ENCODE data around the gene SCGB1A1.
"Not testable (repeated sequence)": the region's sequence is repeated elsewhere in the genome, so short reads cannot be mapped to it uniquely, and the experiment has no call there.

SCGB1A1 gene

DNA sequence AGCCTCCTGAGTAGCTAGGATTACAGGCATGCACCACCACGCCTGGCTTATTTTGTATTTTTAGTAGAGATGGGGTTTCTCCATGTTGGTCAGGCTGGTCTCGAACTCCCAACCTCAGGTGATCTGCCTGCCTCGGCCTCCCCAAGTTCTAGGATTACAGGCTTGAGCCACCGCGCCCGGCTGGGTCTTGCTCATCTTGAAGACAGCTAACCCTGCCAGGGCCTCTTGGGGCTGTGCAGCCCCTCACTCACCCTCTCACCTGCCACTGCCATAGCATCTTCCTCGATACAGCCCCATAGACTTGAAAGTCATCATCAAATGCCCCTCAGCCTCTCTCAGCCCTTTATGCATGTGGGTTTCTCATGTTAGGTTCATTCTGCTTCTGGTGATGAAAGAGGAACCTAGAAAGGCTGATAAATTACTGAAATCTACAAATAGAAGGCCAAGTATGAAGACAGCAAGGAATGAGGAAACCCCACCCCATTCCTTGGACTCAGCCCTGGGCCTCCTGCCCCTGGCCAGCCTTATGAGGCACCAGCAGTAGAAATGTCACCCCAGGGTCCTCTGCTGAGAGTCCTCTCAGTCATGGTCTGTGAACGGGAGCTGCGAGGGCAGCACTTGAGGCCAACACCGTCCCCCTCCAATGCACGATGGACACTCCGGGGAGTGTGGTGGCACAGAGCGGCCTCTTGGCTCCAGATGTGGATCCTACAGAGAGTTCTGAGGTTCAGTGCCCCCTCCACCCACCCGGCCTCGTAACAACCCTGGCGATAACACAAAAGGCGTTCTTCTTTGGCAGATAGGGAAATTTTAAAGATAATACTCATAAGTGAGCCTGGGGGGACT is 24.8 kb downstream of the SCGB1A1 start:
- peaks cover 20% of the 10 kb centered on the region for H3K4me1 Mint-ChIP-seq
- H3K4me3 Mint-ChIP-seq, result peak overlapping the region; percentile 90
- H3K27me3 Mint-ChIP-seq, result peaks cover 7% of the 10 kb centered on the region
- peak overlapping the region; percentile 94 for H3K27ac Mint-ChIP-seq
- peaks cover 1% of the 10 kb centered on the region for H3K36me3 Mint-ChIP-seq
- no peaks in the 10 kb centered on the region for H3K9me3 Mint-ChIP-seq
- ATAC-seq (ENCODE audit: low read depth) (peak; percentile 31), DNase-seq (ENCODE audit: low spot score in 2 of 2) (peak in 1 of 2 donors; percentile 28)

DNA sequence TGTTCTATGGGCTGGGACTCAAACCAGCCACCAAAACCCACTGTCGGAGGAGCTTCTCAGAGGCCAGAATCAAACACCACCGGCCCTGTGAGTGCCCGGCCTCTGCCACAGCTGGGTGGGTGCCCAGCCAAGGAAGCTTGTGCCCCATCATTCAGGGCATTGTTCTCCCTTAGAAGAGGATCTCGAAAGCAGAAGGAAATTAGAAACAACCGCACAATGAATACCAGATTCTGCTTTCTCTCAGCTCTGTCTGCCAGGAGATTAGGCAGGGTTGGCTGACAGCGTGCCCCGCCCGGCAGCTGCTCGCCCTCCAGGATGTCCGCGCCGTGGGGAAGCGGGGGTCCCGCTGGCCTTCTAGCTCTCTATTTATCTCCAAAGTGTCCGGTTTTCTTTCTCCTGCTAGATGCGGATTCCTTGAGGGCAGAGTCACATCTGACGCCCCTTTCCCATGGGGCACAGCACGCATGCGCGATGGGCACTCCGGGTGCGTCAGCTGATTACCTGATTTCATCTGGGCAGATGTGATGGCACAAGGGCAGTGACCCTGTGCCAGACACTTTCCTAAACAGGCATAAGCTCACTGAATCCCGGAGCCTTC is 25.5 kb downstream of the SCGB1A1 start:
- Mint-ChIP-seq H3K27ac (peak overlapping the region; percentile 94), H3K4me3 (peak overlapping the region; percentile 90), H3K36me3 (peaks cover 1% of the 10 kb centered on the region), H3K4me1 (peaks cover 20% of the 10 kb centered on the region), H3K9me3 (no peaks in the 10 kb centered on the region), H3K27me3 (peaks cover 7% of the 10 kb centered on the region)
- peak; percentile 64 to 66 for DNase-seq (ENCODE audit: low spot score in 2 of 2)
- peak; percentile 96 for ATAC-seq (ENCODE audit: low read depth)

DNA sequence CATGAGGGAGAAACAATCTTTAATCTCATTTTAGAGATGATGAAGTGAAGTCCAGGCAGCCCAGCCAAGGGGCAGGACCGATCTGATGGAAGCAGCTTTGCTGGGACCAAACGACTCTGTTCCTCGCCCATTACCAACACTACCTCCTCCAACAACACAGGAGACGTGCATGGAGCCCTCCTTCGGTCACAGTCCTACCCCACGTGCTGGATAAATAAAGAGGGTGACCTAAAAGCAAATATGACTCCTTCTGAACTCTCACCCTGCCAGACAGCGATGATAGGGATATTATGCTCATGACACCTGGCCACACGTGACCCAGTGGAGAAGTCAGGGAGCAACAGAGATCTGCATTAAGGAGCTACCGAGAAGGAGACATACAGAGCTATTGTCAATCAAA is 26.0 kb downstream of the SCGB1A1 start:
- Mint-ChIP-seq H3K9me3 (no peaks in the 10 kb centered on the region), H3K27ac (peak overlapping the region; percentile 94), H3K36me3 (peaks cover 1% of the 10 kb centered on the region), H3K4me3 (peak overlapping the region; percentile 90), H3K27me3 (peaks cover 7% of the 10 kb centered on the region), H3K4me1 (peaks cover 20% of the 10 kb centered on the region)
- ATAC-seq (ENCODE audit: low read depth) (no peak), DNase-seq (ENCODE audit: low spot score in 2 of 2) (no peak)

DNA sequence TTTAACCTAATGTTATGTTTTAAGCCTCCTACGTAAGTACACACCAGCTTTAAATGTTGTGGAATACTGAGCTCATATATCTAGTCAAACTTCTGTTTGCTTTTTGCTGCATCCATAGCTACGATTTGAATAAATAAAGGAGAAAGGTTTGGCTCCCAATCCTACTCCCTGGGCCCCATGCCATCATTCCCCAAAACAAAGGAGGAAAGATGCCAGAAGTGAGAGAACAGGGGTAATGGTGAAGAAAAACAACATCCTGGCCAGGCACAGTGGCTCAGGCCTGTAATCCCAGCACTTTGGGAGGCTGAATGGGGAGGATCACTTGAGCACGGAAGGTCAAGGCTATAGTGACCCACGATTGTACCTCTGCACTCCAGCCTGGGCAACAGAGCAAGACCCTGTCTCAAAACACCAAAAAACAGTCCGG is 26.5 kb downstream of the SCGB1A1 start:
- H3K36me3 Mint-ChIP-seq, result peaks cover 1% of the 10 kb centered on the region
- peaks cover 18% of the 10 kb centered on the region for H3K4me1 Mint-ChIP-seq
- no peak overlapping the region for H3K4me3 Mint-ChIP-seq
- H3K27ac Mint-ChIP-seq, result no peak overlapping the region
- H3K9me3 Mint-ChIP-seq, result no peaks in the 10 kb centered on the region
- ATAC-seq (ENCODE audit: low read depth) (no peak), DNase-seq (ENCODE audit: low spot score in 2 of 2) (no peak)
- H3K27me3 Mint-ChIP-seq, result peaks cover 7% of the 10 kb centered on the region

DNA sequence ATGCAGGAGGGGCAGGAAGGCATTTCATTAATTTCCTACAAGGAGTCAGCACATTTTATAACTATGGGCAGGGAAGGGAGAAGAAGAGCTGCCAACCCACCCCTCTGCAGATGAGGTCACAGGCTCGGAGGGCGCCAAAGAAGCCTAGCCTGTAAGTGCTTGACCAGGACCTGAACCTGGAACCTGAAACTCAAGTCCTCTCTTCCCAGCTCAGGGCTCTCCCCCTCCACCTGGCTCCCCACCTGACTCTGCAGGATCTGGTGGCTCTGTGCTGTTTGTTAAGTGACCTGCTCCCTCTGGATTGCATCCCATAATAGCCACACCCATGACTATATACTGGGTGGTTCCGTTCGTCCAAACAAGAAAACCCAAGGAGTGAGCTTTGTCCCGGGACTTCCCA is 27.3 kb downstream of the SCGB1A1 start:
- no peak for DNase-seq (ENCODE audit: low spot score in 2 of 2)
- H3K27me3 Mint-ChIP-seq, result peaks cover 7% of the 10 kb centered on the region
- H3K27ac Mint-ChIP-seq, result no peak overlapping the region

DNA sequence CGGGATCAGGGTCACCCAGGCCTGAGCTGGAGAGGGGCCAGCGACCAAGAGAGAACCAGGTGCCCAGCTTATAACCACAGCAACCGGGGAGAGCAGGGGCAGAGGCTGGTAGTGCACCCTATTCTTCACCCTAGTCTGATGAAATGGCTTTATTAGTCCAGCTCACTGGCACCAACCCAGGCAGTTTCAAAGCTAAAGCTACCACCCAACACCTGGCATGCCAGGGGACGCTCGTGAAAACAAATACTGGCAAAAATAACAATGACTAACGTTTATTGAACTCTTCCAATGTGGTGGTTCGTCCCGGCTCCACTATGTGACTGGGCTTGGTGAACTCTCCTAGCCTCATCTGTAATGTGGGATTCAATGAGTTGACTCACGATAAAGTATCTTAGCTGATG is 30.6 kb downstream of the SCGB1A1 start:
- Mint-ChIP-seq H3K27me3 (peaks cover 7% of the 10 kb centered on the region), H3K36me3 (no peaks in the 10 kb centered on the region), H3K4me1 (peaks cover 8% of the 10 kb centered on the region), H3K4me3 (no peak overlapping the region), H3K27ac (no peak overlapping the region), H3K9me3 (no peaks in the 10 kb centered on the region)
- ATAC-seq (ENCODE audit: low read depth), result no peak
- no peak for DNase-seq (ENCODE audit: low spot score in 2 of 2)

More for the DNA sequence above, 27.3 kb downstream of the SCGB1A1 start:
- ATAC-seq (ENCODE audit: low read depth), result no peak
- no peaks in the 10 kb centered on the region for H3K9me3 Mint-ChIP-seq
- peaks cover 18% of the 10 kb centered on the region for H3K4me1 Mint-ChIP-seq
- H3K36me3 Mint-ChIP-seq, result peaks cover 1% of the 10 kb centered on the region
- no peak overlapping the region for H3K4me3 Mint-ChIP-seq

DNA sequence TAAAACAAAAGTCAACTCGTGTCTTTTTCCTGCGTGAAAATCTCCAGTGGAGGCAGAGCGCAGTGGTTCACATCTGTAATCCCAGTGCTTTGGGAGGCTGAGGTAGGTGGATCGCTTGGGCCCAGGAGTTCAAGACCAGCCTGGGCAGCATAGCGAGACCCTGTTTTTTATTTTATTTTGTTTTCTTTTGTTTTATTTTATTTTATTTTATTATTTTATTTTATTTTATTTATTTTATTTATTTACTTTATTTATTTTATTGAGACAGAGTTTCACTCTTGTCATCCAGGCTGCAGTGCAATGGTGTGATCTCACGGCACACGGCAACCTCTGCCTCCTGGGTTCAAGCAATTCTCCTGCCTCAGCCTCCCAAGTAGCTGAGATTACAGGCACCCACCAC is 31.1 kb downstream of the SCGB1A1 start:
- H3K9me3 Mint-ChIP-seq, result not testable (repeated sequence)

DNA sequence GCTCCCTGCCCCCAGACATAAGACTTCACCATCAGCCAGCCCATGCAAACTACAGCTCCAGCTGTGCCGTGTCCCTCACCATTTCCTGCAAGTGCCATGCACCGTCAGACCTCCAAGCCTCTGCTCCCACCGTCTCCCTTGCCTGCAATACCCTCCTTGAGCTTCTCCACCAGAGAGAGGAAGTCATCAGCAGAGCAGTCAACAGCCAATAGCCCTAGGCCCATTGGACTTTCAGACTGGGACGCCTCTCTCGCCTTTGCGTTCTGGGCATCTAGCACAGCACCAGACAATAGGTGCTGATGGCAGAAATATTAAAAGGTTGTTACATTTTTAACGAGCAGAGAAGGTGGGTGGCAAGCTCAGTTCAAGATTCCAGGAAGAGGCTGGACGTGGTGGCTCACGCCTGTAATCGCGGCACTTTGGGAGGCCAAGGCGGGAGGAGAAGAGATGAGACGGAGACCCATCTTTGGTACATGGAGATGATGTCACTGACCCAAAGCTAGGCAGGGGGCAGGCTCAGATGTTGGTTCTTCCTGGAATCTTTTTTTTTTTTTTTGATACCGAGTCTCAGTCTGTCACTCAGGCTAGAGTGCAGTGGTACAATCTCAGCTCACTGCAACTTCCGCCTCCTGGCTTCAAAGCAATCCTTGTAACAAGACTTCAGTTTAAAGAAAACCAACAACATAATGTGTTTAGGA is 31.9 kb downstream of the SCGB1A1 start:
- H3K9me3 Mint-ChIP-seq, result no peaks in the 10 kb centered on the region
- no peak overlapping the region for H3K27ac Mint-ChIP-seq
- DNase-seq (ENCODE audit: low spot score in 2 of 2) (no peak), ATAC-seq (ENCODE audit: low read depth) (no peak)
- H3K36me3 Mint-ChIP-seq, result no peaks in the 10 kb centered on the region
- H3K4me1 Mint-ChIP-seq, result peaks cover 3% of the 10 kb centered on the region
- no peak overlapping the region for H3K4me3 Mint-ChIP-seq
- H3K27me3 Mint-ChIP-seq, result peaks cover 7% of the 10 kb centered on the region

More for the DNA sequence above, 31.1 kb downstream of the SCGB1A1 start:
- not testable (repeated sequence) for H3K4me3 Mint-ChIP-seq; H3K27me3 Mint-ChIP-seq; DNase-seq (ENCODE audit: low spot score in 2 of 2); ATAC-seq (ENCODE audit: low read depth); H3K36me3 Mint-ChIP-seq; H3K27ac Mint-ChIP-seq; H3K4me1 Mint-ChIP-seq

DNA sequence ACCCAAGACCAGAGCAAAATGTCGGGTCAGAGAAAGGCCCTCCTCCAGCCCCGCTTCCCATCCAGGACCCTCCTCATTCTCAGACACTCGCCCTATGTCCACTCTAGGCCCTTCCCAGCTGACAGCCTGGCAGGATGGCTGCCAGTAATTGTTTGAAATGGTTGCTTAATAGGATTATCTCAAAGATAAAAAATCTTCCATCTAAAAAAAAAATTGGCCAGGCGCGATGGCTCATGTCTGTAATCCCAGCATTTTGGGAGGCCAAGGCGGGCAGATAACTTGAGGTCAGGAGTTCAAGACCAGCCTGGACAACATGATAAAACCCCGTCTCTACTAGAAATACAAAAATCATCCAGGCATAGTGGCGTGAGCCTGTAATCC is 32.4 kb downstream of the SCGB1A1 start:
- peaks cover 7% of the 10 kb centered on the region for H3K27me3 Mint-ChIP-seq
- ATAC-seq (ENCODE audit: low read depth) (no peak), DNase-seq (ENCODE audit: low spot score in 2 of 2) (no peak)
- no peaks in the 10 kb centered on the region for H3K9me3 Mint-ChIP-seq
- no peak overlapping the region for H3K27ac Mint-ChIP-seq
- H3K36me3 Mint-ChIP-seq, result no peaks in the 10 kb centered on the region
- no peak overlapping the region for H3K4me3 Mint-ChIP-seq
- H3K4me1 Mint-ChIP-seq, result peaks cover 3% of the 10 kb centered on the region

DNA sequence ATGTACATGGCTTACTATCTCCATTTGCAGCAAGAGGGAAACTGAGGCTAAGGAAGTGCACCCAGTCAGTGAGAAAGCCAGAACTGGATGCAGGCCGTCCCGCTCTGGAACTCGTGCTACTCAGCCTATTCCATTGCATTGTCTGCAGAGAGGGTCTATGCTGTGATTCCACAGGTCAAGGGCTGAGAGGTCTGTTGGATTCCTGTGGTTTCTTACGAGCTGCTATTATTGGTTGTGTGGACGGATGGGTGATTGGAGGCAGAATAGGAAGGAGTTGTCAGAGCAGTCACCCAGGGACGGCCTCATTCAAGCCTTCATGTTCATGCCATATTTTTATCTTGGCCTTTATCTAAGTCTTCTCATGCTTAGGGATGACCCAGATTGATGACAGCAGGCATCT is 33.4 kb downstream of the SCGB1A1 start:
- Mint-ChIP-seq H3K4me3 (no peak overlapping the region), H3K27ac (no peak overlapping the region), H3K9me3 (no peaks in the 10 kb centered on the region), H3K27me3 (peaks cover 7% of the 10 kb centered on the region), H3K4me1 (no peaks in the 10 kb centered on the region), H3K36me3 (no peaks in the 10 kb centered on the region)
- ATAC-seq (ENCODE audit: low read depth) (no peak), DNase-seq (ENCODE audit: low spot score in 2 of 2) (no peak)

DNA sequence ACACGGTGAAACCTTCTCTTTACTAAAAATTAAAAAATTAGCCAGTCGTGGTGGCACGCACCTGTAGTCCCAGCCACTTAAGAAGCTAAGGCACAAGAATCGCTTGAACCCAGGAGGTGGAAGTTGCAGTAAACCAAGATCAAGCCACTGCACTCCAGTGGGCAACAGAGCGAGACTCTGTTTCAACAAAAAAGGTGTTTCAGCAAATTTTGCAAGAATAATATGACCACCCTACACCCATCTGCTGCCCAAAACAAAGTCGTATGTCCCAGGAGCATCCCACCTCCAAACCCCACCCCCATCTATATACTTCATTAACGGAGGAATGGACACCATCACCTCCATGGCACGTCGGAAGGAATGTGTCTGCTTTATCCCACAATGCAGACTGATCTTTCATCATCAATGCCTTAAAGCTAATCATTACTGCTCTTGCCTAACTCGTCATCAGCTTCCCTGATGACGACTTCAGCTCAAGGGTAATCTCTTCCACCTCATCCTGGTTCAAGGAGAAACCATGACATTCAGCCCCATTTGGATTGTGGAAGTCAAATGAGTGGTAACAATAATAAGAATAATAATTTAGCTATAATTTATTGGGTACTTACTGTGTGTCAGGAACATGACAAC is 34.1 kb downstream of the SCGB1A1 start:
- Mint-ChIP-seq H3K4me3 (no peak overlapping the region), H3K27ac (no peak overlapping the region), H3K27me3 (peaks cover 5% of the 10 kb centered on the region), H3K4me1 (no peaks in the 10 kb centered on the region), H3K9me3 (no peaks in the 10 kb centered on the region), H3K36me3 (no peaks in the 10 kb centered on the region)
- ATAC-seq (ENCODE audit: low read depth), result no peak
- no peak for DNase-seq (ENCODE audit: low spot score in 2 of 2)

DNA sequence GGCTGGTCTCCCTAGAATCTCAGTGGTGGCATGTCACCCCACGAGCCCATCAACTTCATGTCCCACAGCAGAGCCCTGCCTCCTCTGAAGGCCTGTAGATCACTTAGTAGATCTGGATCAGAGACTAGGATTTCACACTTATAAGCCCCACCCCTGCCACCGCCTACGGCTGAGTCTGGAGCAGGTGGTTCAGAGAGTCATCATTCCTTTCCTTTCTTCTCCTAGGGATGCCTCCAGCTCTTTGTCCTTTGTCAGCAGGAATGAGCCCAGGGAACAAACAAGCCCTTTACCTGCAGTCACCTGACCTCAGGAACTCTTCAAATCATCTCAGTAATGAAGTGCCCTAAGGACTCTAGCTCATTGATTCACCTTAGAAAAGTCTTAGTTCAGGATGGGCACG is 37.8 kb downstream of the SCGB1A1 start:
- H3K27ac Mint-ChIP-seq, result no peak overlapping the region
- no peaks in the 10 kb centered on the region for H3K36me3 Mint-ChIP-seq
- no peak overlapping the region for H3K4me3 Mint-ChIP-seq
- H3K27me3 Mint-ChIP-seq, result no peaks in the 10 kb centered on the region
- no peaks in the 10 kb centered on the region for H3K9me3 Mint-ChIP-seq
- no peak for DNase-seq (ENCODE audit: low spot score in 2 of 2)
- H3K4me1 Mint-ChIP-seq, result no peaks in the 10 kb centered on the region
- no peak for ATAC-seq (ENCODE audit: low read depth)

DNA sequence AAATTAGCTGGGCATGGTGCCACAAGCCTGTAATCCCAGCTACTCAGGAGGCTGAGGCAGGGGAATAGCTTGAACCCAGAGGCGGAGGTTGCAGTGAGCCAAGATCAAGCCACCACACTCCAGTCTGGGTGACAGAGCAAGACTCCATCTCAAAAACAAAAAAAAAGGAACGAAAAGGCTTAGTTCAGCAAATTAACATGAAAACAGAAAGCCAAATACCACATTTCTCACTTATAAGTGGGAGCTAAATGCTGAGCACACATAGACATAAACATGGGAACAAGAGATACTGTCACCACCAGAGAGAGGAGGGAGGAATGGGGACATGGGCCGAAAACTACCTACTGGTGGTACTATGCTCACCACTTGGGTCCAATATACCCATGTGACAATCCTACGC is 38.6 kb downstream of the SCGB1A1 start:
- Mint-ChIP-seq H3K36me3 (no peaks in the 10 kb centered on the region), H3K4me3 (no peak overlapping the region), H3K27ac (no peak overlapping the region), H3K9me3 (no peaks in the 10 kb centered on the region), H3K27me3 (peaks cover 1% of the 10 kb centered on the region), H3K4me1 (peaks cover 6% of the 10 kb centered on the region)
- no peak for ATAC-seq (ENCODE audit: low read depth)
- no peak for DNase-seq (ENCODE audit: low spot score in 2 of 2)

All from memory B cell (primary cell).